ENCODE results near the gene ABCA13.

GRCh38 chr7:48611993-48612392 lies 440.7 kb downstream of the ABCA13 start:
- TF ChIP-seq EZH2 (IDR thresholded peaks at IDR 0.05; ENCODE audit: insufficient read depth, low read length) (no peak), CTCF (IDR thresholded peaks at IDR 0.05; ENCODE audit: insufficient read depth, low read depth, low read length) (no peak)
